MM.1S (cell line): ENCODE data around the gene SORD.

Experiments
- DNase-seq: peaks from one replicate; pipeline ENCODE4 v3.0.0-alpha.2; 2015
- H2AFZ ChIP-seq: fragments of 300-600 bp; sonication (generic); 2 replicates; pipeline ENCODE4 v1.6.0; 2016; ENCODE audit warnings: antibody characterized with exemption, low read length
- H3F3A ChIP-seq: fragments of 300-600 bp; sonication (generic); 2 replicates; pipeline ENCODE4 v1.6.1; 2016; ENCODE audit warnings: mild to moderate bottlenecking, antibody characterized with exemption, low read length, moderate library complexity, mixed read lengths; ENCODE audit not compliant: insufficient read depth
- H3K27ac ChIP-seq: fragments of 300-600 bp; sonication (generic); 2 replicates; pipeline ENCODE4 v1.5.1; 2016; ENCODE audit warnings: mild to moderate bottlenecking, low read length
- H3K27me3 ChIP-seq: fragments of 300-600 bp; sonication (generic); replicated peaks from 2 replicates; pipeline ENCODE4 v1.6.0; 2016; ENCODE audit warnings: low read length; ENCODE audit not compliant: insufficient read depth
- H3K36me3 ChIP-seq: fragments of 300-600 bp; sonication (generic); replicated peaks from 2 replicates; pipeline ENCODE4 v1.6.1; 2016; ENCODE audit warnings: mild to moderate bottlenecking, low read length, mixed read lengths; ENCODE audit not compliant: insufficient read depth
- H3K4me1 ChIP-seq: fragments of 300-600 bp; sonication (generic); 2 replicates; pipeline ENCODE4 v1.6.1; 2016; ENCODE audit warnings: low read length, mixed read lengths
- H3K4me2 ChIP-seq: fragments of 300-600 bp; sonication (generic); 2 replicates; pipeline ENCODE4 v1.6.0; 2016; ENCODE audit warnings: low read depth, low read length
- H3K4me3 ChIP-seq: fragments of 300-600 bp; sonication (generic); 2 replicates; pipeline ENCODE4 v1.5.1; 2016; ENCODE audit warnings: low read length, mixed read lengths
- H3K79me2 ChIP-seq: fragments of 300-600 bp; sonication (generic); 2 replicates; pipeline ENCODE4 v1.6.1; 2016; ENCODE audit warnings: mixed run types, low read length, mixed read lengths
- H3K9ac ChIP-seq: fragments of 300-600 bp; sonication (generic); 2 replicates; pipeline ENCODE4 v1.6.1; 2016; ENCODE audit warnings: low read length, mixed read lengths
- H3K9me2 ChIP-seq: fragments of 300-600 bp; sonication (generic); replicated peaks from 2 replicates; pipeline ENCODE4 v1.6.1; 2016; ENCODE audit warnings: mild to moderate bottlenecking, low read length, mixed read lengths; ENCODE audit not compliant: insufficient read depth
- H3K9me3 ChIP-seq: fragments of 300-600 bp; sonication (generic); replicated peaks from 2 replicates; pipeline ENCODE4 v1.6.1; 2016; ENCODE audit warnings: mild to moderate bottlenecking, low read length, mixed read lengths; ENCODE audit not compliant: insufficient read depth
- H4K20me1 ChIP-seq: fragments of 300-600 bp; sonication (generic); 2 replicates; pipeline ENCODE4 v1.6.1; 2016; ENCODE audit warnings: mild to moderate bottlenecking, low read length, moderate library complexity, mixed read lengths; ENCODE audit not compliant: insufficient read depth
- EZH2 ChIP-seq: fragments of 300-600 bp; sonication (generic); optimal IDR thresholded peaks from 2 replicates; pipeline ENCODE3; 2017; ENCODE audit warnings: low read depth, mild to moderate bottlenecking, antibody characterized with exemption, low read length, mixed read lengths
- EZH2phosphoT487 ChIP-seq: fragments of 300-600 bp; sonication (generic); IDR thresholded peaks from 2 replicates; pipeline ENCODE4 v1.6.1; 2018; ENCODE audit warnings: antibody characterized with exemption, low read length
- TF ChIP-seq, protein P1 (sequence below): fragments of 300-600 bp; sonication (generic); IDR thresholded peaks from 2 replicates; pipeline ENCODE4 v1.5.1; 2016; ENCODE audit warnings: antibody characterized with exemption, low read length, mixed read lengths

The SORD gene

GRCh38 chr15:45111390-45112142 lies 88.6 kb downstream of the SORD start:
- Histone ChIP-seq H3K4me3 (no peak overlapping the region), H2AFZ (no peak overlapping the region), H3F3A (no peaks in the 10 kb centered on the region), H3K27ac (no peak overlapping the region), H3K9me3 (no peaks in the 10 kb centered on the region), H3K36me3 (no peaks in the 10 kb centered on the region), H3K9me2 (no peaks in the 10 kb centered on the region), H3K4me2 (no peak overlapping the region), H4K20me1 (no peaks in the 10 kb centered on the region), H3K9ac (no peak overlapping the region), H3K79me2 (no peaks in the 10 kb centered on the region), H3K27me3 (peaks cover 49% of the 10 kb centered on the region), H3K4me1 (no peaks in the 10 kb centered on the region)
- no peak for DNase-seq
- TF ChIP-seq EZH2phosphoT487 (no peak), EZH2 (no peak)
- TF ChIP-seq, protein P1, sequence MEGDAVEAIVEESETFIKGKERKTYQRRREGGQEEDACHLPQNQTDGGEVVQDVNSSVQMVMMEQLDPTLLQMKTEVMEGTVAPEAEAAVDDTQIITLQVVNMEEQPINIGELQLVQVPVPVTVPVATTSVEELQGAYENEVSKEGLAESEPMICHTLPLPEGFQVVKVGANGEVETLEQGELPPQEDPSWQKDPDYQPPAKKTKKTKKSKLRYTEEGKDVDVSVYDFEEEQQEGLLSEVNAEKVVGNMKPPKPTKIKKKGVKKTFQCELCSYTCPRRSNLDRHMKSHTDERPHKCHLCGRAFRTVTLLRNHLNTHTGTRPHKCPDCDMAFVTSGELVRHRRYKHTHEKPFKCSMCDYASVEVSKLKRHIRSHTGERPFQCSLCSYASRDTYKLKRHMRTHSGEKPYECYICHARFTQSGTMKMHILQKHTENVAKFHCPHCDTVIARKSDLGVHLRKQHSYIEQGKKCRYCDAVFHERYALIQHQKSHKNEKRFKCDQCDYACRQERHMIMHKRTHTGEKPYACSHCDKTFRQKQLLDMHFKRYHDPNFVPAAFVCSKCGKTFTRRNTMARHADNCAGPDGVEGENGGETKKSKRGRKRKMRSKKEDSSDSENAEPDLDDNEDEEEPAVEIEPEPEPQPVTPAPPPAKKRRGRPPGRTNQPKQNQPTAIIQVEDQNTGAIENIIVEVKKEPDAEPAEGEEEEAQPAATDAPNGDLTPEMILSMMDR = no peak

DNA sequence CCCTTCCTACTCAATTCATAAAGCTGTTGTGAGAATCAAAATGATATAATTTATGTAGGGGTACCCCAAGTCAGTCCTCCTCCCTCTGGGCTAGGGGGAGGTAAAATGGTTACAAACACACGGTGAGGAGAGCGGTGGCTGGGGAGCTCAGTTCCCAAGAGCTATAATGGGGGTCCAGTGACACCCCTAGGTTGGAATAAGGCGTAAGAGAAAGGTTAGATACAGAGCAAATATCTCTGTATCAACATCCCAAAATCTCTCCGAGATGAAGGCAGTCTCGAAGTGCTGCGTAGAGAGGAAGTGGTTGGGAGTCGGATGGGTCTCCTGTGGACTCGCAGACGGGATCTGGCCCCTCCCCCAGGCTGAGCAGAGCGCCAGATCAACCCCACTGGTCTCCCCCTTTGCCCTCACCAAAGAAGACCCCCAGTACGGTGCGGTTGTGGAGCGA lies 89.2 kb downstream of the SORD start:
- Histone ChIP-seq H3K36me3 (no peaks in the 10 kb centered on the region), H3K9ac (no peak overlapping the region), H3K79me2 (no peaks in the 10 kb centered on the region), H4K20me1 (no peaks in the 10 kb centered on the region), H3K4me1 (no peaks in the 10 kb centered on the region), H3K27ac (no peak overlapping the region), H3K27me3 (peaks cover 55% of the 10 kb centered on the region), H3F3A (no peaks in the 10 kb centered on the region), H3K9me2 (no peaks in the 10 kb centered on the region), H3K4me3 (no peak overlapping the region), H3K4me2 (no peak overlapping the region), H3K9me3 (no peaks in the 10 kb centered on the region), H2AFZ (no peak overlapping the region)
- DNase-seq = no peak
- no peak for TF ChIP-seq EZH2phosphoT487
- no peak for TF ChIP-seq EZH2
- TF ChIP-seq, protein P1 = no peak

DNA sequence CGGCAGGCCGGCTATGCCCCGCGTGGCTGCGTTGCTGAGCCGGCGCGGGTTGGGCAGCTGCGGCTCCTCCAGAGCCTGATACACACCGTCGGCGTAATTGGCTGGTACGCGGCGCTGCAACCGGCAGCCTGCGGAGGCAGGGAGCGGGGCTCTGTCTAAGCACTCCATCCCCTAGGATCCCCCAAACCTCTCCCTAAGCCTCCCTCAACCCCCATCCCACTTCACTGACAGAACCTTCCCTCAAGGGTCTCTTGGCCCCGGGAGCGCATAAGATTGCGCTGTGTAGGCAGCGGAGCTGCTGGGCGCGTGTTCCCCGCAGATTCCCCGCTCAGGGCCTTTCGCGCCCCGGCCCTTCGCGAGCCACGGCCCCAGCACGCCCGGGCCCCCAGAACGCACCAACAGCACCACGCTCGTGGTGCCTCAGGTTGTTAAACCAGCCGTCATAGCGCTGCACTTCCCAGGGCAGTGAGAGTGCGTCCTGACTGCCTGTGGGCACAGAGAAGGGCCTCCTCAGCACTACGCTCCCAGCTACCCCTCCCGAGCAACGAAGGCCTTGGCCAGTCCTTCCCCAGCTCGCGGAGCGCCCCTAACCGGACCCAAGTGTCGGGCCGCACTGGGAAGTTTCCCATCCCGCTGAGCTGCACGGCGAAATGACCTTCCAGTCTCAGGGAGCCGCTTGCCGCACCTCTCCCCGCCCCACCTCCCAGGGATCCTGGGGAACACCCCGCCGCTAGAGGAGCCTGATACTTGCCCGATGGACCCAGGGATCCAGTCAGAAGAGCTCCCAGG lies 89.8 kb downstream of the SORD start:
- Histone ChIP-seq H3K79me2 (no peaks in the 10 kb centered on the region), H3K27me3 (peaks cover 61% of the 10 kb centered on the region), H3K36me3 (no peaks in the 10 kb centered on the region), H3K4me2 (no peak overlapping the region), H2AFZ (no peak overlapping the region), H4K20me1 (no peaks in the 10 kb centered on the region), H3K27ac (no peak overlapping the region), H3F3A (no peaks in the 10 kb centered on the region), H3K9ac (no peak overlapping the region), H3K4me3 (no peak overlapping the region), H3K9me3 (no peaks in the 10 kb centered on the region), H3K9me2 (no peaks in the 10 kb centered on the region), H3K4me1 (no peaks in the 10 kb centered on the region)
- DNase-seq = no peak
- TF ChIP-seq, protein P1 = no peak
- TF ChIP-seq EZH2 = no peak
- no peak for TF ChIP-seq EZH2phosphoT487
